IgD-negative memory B cell (primary cell): ENCODE results near the gene MYH10. TPM values are rescaled to one million over a fixed set of nuclear protein-coding genes. Genes with fewer than 3 reads are reported as not detected.

Experiments
- H3K27ac Mint-ChIP-seq, 3 donors: one replicate each; pipeline ENCODE4 v1.8.0; 2020 to 2022; ENCODE audit warnings: mild to moderate bottlenecking in 3 of 3, mixed read lengths in 3 of 3, moderate library complexity in 1 of 3
- H3K27me3 Mint-ChIP-seq: one replicate; pipeline ENCODE4 v1.8.0; 2021; ENCODE audit warnings: mixed read lengths
- H3K36me3 Mint-ChIP-seq: one replicate; pipeline ENCODE4 v1.8.0; 2020; ENCODE audit warnings: mild to moderate bottlenecking, mixed read lengths
- H3K4me1 Mint-ChIP-seq, 3 donors: one replicate each; pipeline ENCODE4 v1.8.0; 2020 to 2022; ENCODE audit warnings: mixed read lengths in 3 of 3, mild to moderate bottlenecking in 1 of 3
- H3K4me3 Mint-ChIP-seq, 4 donors: one replicate each; pipeline ENCODE4 v1.8.0; 2020 to 2022; ENCODE audit warnings: mild to moderate bottlenecking in 4 of 4, mixed read lengths in 4 of 4, moderate library complexity in 3 of 4
- H3K9me3 Mint-ChIP-seq, 3 donors: one replicate each; pipeline ENCODE4 v1.8.0; 2020 to 2021; ENCODE audit warnings: mixed read lengths in 3 of 3, mild to moderate bottlenecking in 1 of 3
- polyA plus RNA-seq: library from polyadenylated mRNA; unstranded; fragments of 300-500 nt; fragmentation: Illumina TruSeq; gene quantifications from one replicate; pipeline ENCODE4 v1.2.3, GENCODE V29; 2021

Gene MYH10
- polyA plus RNA-seq, 1 donor from 2014 or later = 1.7 TPM

DNA sequence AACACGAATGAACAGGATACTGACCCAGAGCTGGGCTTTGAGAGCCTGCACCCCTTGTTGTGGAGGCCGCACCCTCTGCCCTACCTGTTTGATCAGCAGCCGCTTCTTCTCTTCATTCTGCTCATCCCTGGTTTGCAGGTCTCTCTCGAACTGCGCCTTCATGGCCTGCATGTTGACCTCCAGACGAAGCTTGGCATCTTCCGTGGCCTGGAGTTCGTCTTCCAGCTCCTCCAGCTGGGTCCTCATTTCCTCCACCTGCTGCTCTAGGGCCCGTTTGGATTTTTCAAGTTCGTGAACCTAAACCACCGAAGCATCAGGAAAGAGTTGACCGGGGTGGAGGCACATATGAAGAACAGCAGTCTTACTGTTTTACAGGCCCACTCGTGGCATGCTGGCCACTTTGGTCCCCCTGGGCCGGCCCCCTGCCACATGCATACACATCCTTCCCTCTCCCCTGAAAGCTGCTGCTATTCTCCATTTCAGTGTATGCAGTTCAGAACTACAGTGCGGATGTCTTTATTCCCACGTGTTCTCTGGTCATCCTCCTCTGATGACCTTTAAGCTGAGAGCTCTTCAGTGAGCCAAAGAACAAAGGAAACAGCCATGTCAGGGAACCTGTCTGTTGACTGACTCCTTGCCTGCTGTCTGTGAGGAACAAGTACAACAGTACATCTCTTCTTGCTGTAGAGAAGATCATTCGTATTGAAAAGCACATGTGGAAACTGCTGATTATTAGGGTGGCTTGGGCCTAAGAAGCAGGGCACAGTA is 140.1 kb downstream of the MYH10 start:
- H3K9me3 Mint-ChIP-seq = peaks cover 1 to 11% (median 4%) of the 10 kb centered on the region in 3 donors
- peaks cover 0 to 3% (median 0%) of the 10 kb centered on the region in 3 donors for H3K4me1 Mint-ChIP-seq
- no peak overlapping the region for H3K4me3 Mint-ChIP-seq
- peak overlapping the region in 1 of 3 donors; percentile 56 for H3K27ac Mint-ChIP-seq
- peaks cover 14% of the 10 kb centered on the region for H3K36me3 Mint-ChIP-seq
- H3K27me3 Mint-ChIP-seq = no peaks in the 10 kb centered on the region

GRCh38 chr17:8489841-8490240 is 140.7 kb downstream of the MYH10 start:
- no peaks in the 10 kb centered on the region for H3K27me3 Mint-ChIP-seq
- peaks cover 1 to 13% (median 4%) of the 10 kb centered on the region in 3 donors for H3K9me3 Mint-ChIP-seq
- H3K36me3 Mint-ChIP-seq = peaks cover 14% of the 10 kb centered on the region
- H3K4me1 Mint-ChIP-seq = peaks cover 0 to 3% (median 0%) of the 10 kb centered on the region in 3 donors
- no peak overlapping the region for H3K4me3 Mint-ChIP-seq
- H3K27ac Mint-ChIP-seq = peak overlapping the region in 1 of 3 donors; percentile 56

DNA sequence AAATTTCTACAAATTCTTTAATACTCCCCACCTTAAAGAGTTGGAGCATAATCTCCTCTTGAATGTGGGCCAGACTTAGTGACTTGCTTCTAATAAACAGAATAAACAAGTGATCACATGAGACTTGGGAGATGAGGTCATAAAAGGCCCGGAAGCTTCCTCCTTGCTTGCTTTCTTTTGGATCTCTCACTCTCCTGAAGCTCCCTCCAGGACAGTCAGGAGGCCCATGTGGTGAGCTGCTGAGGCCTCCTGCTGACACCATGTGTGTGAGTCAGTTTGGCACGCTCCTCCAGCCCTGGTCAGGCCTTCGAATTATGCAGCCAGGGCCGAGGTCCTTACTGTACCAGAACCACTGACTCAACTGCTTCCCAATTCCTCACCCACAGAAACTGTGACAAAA is 141.6 kb downstream of the MYH10 start:
- Mint-ChIP-seq H3K4me3 (no peak overlapping the region), H3K27ac (no peak overlapping the region)

GRCh38 chr17:8488491-8488890 is 142.0 kb downstream of the MYH10 start:
- H3K36me3 Mint-ChIP-seq = peaks cover 17% of the 10 kb centered on the region
- peaks cover 1 to 19% (median 8%) of the 10 kb centered on the region in 3 donors for H3K9me3 Mint-ChIP-seq
- no peak overlapping the region for H3K27ac Mint-ChIP-seq
- H3K27me3 Mint-ChIP-seq = no peaks in the 10 kb centered on the region
- no peak overlapping the region for H3K4me3 Mint-ChIP-seq
- peaks cover 0 to 3% (median 0%) of the 10 kb centered on the region in 3 donors for H3K4me1 Mint-ChIP-seq

More for the DNA sequence above, 141.6 kb downstream of the MYH10 start:
- Mint-ChIP-seq H3K4me1 (peaks cover 0 to 3% (median 0%) of the 10 kb centered on the region in 3 donors), H3K27me3 (no peaks in the 10 kb centered on the region), H3K9me3 (peaks cover 1 to 18% (median 8%) of the 10 kb centered on the region in 3 donors), H3K36me3 (peaks cover 17% of the 10 kb centered on the region)

- Mint-ChIP-seq H3K36me3 (peaks cover 20% of the 10 kb centered on the region), H3K4me1 (peaks cover 0 to 3% (median 0%) of the 10 kb centered on the region in 3 donors), H3K27ac (peak overlapping the region in 2 of 3 donors; percentile 9 to 81), H3K9me3 (peaks cover 3 to 26% (median 8%) of the 10 kb centered on the region in 3 donors), H3K4me3 (no peak overlapping the region), H3K27me3 (no peaks in the 10 kb centered on the region)
Measured at GRCh38 chr17:8487743-8488142, 142.8 kb downstream of the MYH10 start.

GRCh38 chr17:8487130-8487645 is 143.3 kb downstream of the MYH10 start:
- Mint-ChIP-seq H3K36me3 (peaks cover 17% of the 10 kb centered on the region), H3K4me1 (peaks cover 0 to 3% (median 0%) of the 10 kb centered on the region in 3 donors), H3K27ac (no peak overlapping the region), H3K9me3 (peaks cover 3 to 26% (median 8%) of the 10 kb centered on the region in 3 donors), H3K27me3 (no peaks in the 10 kb centered on the region), H3K4me3 (peak overlapping the region in 1 of 4 donors; percentile 45)

GRCh38 chr17:8485491-8485890 is 145.0 kb downstream of the MYH10 start:
- Mint-ChIP-seq H3K9me3 (peaks cover 1 to 26% (median 8%) of the 10 kb centered on the region in 3 donors), H3K4me1 (peaks cover 0 to 3% (median 0%) of the 10 kb centered on the region in 3 donors), H3K4me3 (no peak overlapping the region), H3K27me3 (no peaks in the 10 kb centered on the region), H3K27ac (no peak overlapping the region), H3K36me3 (peaks cover 13% of the 10 kb centered on the region)

GRCh38 chr17:8484465-8484864 is 146.1 kb downstream of the MYH10 start:
- no peaks in the 10 kb centered on the region for H3K27me3 Mint-ChIP-seq
- H3K27ac Mint-ChIP-seq = no peak overlapping the region
- H3K36me3 Mint-ChIP-seq = peaks cover 15% of the 10 kb centered on the region
- H3K4me3 Mint-ChIP-seq = no peak overlapping the region
- H3K9me3 Mint-ChIP-seq = peaks cover 1 to 26% (median 8%) of the 10 kb centered on the region in 3 donors
- H3K4me1 Mint-ChIP-seq = peaks cover 0 to 3% (median 0%) of the 10 kb centered on the region in 3 donors

DNA sequence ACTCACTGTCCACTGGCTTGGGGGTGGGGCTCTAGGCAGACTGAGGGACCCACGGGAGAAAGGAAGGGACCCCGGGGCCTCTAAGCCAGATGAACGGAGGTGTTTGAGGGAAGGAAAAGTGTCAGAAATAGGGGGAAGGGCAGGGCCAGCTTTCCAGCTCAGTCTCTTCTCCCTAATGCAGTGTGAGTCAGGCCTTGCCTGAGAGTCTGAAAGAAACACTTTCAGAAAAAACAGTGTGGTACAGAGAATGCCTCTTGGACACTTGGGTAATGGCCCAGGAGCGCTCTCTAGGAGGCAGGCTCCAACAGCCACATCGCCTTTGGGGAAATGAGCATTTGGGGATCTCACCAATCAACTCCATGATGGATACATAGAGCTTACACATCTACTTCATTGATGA is 148.0 kb downstream of the MYH10 start:
- H3K27ac Mint-ChIP-seq = no peak overlapping the region
- H3K9me3 Mint-ChIP-seq = peaks cover 1 to 22% (median 8%) of the 10 kb centered on the region in 3 donors
- H3K4me1 Mint-ChIP-seq = peaks cover 0 to 2% (median 0%) of the 10 kb centered on the region in 3 donors
- H3K4me3 Mint-ChIP-seq = no peak overlapping the region
- H3K36me3 Mint-ChIP-seq = peaks cover 14% of the 10 kb centered on the region
- no peaks in the 10 kb centered on the region for H3K27me3 Mint-ChIP-seq

- Mint-ChIP-seq H3K36me3 (peaks cover 12% of the 10 kb centered on the region), H3K27ac (peak overlapping the region in 1 of 3 donors; percentile 19), H3K4me1 (no peaks in the 10 kb centered on the region), H3K27me3 (no peaks in the 10 kb centered on the region), H3K9me3 (peaks cover 1 to 20% (median 8%) of the 10 kb centered on the region in 3 donors), H3K4me3 (peak overlapping the region in 1 of 4 donors; percentile 17)
Measured at GRCh38 chr17:8481703-8482102, 148.8 kb downstream of the MYH10 start.

DNA sequence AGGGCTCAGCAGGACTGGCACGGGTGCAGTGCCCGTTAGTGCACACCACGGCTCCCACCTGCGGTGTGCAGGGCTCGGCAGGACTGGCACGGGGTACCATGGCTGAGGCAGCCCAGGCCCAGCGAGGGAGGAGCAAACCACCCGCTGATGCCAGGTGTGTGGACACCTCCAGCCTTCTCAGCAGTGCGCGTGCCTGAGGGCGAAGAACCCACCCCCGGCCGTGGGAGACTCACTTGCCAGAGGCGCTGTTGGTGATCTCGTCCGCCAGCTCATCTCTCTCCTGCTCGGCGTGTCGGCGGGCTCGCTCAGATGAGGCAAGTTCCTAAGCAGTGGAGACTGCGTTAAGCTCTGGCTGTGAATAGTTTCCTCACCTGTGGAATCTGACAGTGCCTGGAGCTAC is 149.4 kb downstream of the MYH10 start:
- Mint-ChIP-seq H3K36me3 (peaks cover 15% of the 10 kb centered on the region), H3K4me1 (no peaks in the 10 kb centered on the region), H3K27ac (no peak overlapping the region), H3K27me3 (no peaks in the 10 kb centered on the region), H3K9me3 (peaks cover 1 to 20% (median 8%) of the 10 kb centered on the region in 3 donors), H3K4me3 (no peak overlapping the region)

DNA sequence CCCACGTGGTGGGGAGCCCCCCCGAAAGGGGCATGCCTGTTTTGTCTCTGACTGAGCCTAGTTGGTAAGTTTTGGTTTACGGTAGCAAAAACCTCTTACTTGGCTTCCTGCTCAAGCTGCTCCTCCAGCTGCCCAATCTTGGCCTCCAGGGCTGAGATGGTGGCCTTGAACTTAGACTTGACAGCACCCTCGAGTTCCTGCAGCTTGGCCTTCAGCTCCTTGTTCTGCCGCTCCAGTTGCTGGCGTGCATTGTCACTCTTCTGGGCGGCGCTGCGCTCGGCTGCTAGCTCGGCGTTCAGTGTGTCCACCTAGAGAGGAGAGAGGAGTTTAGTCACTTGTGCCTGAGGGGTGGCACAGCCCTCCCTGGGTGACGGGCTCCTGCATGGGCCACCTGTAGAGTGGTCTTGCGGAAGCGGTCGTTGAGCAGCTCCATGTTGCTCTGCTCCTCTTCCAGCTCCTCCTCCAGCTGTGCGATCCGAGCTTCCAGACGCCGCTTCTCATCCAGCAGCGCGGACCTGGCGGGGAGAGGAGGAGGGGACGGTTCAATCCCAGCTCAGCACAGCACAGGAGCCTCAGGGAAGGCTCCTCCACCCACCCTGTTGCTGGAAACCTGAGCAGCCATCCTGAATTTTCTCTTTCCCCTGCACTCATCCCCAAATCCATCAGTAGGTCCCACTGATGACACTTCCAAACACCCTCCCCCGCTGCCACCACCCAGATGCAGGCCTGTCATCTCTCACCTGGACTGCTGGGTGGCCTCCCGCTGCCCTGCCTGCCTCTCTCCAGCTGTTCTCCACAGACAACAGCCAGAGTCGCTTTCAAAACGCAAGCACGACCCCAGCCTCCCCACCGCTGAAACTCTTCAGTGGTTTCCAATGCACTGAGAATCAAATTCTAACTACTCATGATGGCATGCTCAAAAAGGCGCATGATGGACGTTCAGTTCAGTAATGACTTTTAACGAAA is 150.2 kb downstream of the MYH10 start:
- H3K27ac Mint-ChIP-seq = peak overlapping the region in 1 of 3 donors; percentile 76
- no peaks in the 10 kb centered on the region for H3K4me1 Mint-ChIP-seq
- peaks cover 17% of the 10 kb centered on the region for H3K36me3 Mint-ChIP-seq
- no peaks in the 10 kb centered on the region for H3K27me3 Mint-ChIP-seq
- no peak overlapping the region for H3K4me3 Mint-ChIP-seq
- peaks cover 1 to 14% (median 4%) of the 10 kb centered on the region in 3 donors for H3K9me3 Mint-ChIP-seq

DNA sequence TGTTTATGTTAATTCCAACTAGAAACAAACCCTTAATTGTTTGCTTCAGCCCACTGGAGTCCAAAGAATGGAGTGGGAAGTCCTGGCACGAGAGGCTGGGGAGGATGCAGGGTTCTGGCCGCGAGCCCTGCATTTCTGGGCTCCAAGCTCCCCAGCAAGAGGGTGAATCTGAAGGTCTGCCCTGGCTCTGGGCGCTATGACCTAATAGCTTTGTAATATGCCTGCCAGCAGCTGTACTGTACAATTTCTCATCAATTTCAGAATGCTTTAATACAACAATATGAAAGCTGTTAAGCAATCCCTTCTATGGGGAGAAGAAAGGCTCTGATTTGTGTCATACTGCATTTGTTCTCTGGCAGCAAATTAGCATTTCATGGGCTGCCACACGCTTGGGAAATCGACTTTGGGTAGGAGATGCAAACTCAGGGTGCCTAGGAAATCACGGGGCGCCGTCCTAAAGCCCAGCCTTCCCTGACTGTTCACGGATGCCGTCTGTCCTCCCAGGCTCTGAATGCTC is 151.0 kb downstream of the MYH10 start:
- H3K27me3 Mint-ChIP-seq = no peaks in the 10 kb centered on the region
- no peaks in the 10 kb centered on the region for H3K4me1 Mint-ChIP-seq
- peaks cover 1 to 9% (median 2%) of the 10 kb centered on the region in 3 donors for H3K9me3 Mint-ChIP-seq
- H3K4me3 Mint-ChIP-seq = no peak overlapping the region
- H3K27ac Mint-ChIP-seq = peak overlapping the region in 1 of 3 donors; percentile 76
- H3K36me3 Mint-ChIP-seq = peaks cover 20% of the 10 kb centered on the region

GRCh38 chr17:8477715-8478441 is 152.6 kb downstream of the MYH10 start:
- Mint-ChIP-seq H3K9me3 (peaks cover 0 to 1% (median under 1%) of the 10 kb centered on the region in 3 donors), H3K4me1 (no peaks in the 10 kb centered on the region), H3K27me3 (no peaks in the 10 kb centered on the region), H3K4me3 (no peak overlapping the region), H3K36me3 (peaks cover 27% of the 10 kb centered on the region), H3K27ac (peak overlapping the region in 1 of 3 donors; percentile 29)
